Measurements from ENCODE around the gene WNK3. TPM values are rescaled to one million over a fixed set of nuclear protein-coding genes. Genes with fewer than 3 reads are reported as not detected.

The WNK3 gene
- total RNA-seq, 4 donors from 2014 or later, result 0.27 to 1.9 (median 0.64) TPM

DNA sequence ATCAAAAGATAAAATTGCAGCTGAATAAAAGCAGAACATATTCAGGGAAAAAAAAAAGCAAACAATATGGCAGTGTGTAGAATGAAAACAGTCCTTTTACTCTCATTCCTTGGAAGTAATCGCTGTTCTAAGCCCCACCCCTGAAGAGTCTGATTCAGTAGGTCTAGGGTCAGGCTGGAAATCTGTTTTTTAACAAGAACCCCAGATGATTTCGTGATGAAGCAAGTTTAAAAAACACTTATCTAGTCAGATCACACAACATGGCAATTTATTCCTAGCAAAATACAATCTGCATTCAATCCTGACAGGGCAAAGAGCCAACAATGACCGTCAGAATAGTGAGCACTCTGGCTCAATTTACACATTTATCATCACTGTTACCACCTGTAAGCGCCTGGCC is 190.9 kb downstream of the WNK3 start:
- H3K36me3 ChIP-seq, result no peaks in the 10 kb centered on the region
- no peak overlapping the region for H3K27ac ChIP-seq
- H3K9me3 ChIP-seq, result no peaks in the 10 kb centered on the region
- TF ChIP-seq POLR2A (IDR thresholded peaks at IDR 0.05) (no peak), POLR2AphosphoS5 (IDR thresholded peaks at IDR 0.05) (no peak), EP300 (IDR thresholded peaks at IDR 0.05; ENCODE audit: low read depth) (no peak)
- TF ChIP-seq, protein P1, sequence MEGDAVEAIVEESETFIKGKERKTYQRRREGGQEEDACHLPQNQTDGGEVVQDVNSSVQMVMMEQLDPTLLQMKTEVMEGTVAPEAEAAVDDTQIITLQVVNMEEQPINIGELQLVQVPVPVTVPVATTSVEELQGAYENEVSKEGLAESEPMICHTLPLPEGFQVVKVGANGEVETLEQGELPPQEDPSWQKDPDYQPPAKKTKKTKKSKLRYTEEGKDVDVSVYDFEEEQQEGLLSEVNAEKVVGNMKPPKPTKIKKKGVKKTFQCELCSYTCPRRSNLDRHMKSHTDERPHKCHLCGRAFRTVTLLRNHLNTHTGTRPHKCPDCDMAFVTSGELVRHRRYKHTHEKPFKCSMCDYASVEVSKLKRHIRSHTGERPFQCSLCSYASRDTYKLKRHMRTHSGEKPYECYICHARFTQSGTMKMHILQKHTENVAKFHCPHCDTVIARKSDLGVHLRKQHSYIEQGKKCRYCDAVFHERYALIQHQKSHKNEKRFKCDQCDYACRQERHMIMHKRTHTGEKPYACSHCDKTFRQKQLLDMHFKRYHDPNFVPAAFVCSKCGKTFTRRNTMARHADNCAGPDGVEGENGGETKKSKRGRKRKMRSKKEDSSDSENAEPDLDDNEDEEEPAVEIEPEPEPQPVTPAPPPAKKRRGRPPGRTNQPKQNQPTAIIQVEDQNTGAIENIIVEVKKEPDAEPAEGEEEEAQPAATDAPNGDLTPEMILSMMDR (IDR thresholded peaks at IDR 0.05), result no peak
- in situ Hi-C loops (cut with MboI; ENCODE audit: low pct_ligation_motif_present in 1 of 4, low pct_unique_long_range_greater_than_20kb in 1 of 4, low sequenced_read_pairs in 3 of 4) (loop anchor here in 1 of 4 donors (25.0 kb wide), 1 partner anchor 105 kb away; no protein-coding TSS in a partner anchor), intact Hi-C loops (cut with DNase I; ENCODE audit: low total_unique reads) (no loop called here)
- no peak for DNase-seq
- no peaks in the 10 kb centered on the region for H3K4me1 ChIP-seq
- H3K4me3 ChIP-seq, result no peak overlapping the region
- 35 to 79% methylated on average over 2 to 4 of the region's 4 CpGs for WGBS, 2 donors (ENCODE audit: low coverage in 1 of 2)
- H3K27me3 ChIP-seq, result no peaks in the 10 kb centered on the region

DNA sequence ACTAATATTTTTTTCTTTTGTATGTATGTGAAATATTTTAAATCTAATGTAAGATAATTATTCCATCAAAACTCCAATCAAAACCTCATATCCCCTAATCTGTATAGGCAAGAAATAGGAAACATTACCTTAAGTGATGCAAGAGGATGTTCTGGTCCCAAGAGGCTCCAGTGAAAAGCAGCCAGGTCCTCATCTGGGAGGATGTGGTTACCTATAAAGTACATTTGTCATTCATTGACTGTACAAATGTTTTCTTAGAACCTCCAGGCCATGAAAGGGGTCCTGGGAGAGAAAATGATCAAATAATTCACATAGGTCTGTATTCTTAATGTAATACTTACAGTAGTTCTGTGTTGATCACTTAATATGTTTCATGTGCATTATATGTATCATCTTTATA is 200.3 kb downstream of the WNK3 start:
- Histone ChIP-seq H3K36me3 (no peaks in the 10 kb centered on the region), H3K27me3 (no peaks in the 10 kb centered on the region), H3K9me3 (no peaks in the 10 kb centered on the region), H3K27ac (no peak overlapping the region), H3K4me1 (no peaks in the 10 kb centered on the region), H3K4me3 (no peak overlapping the region)
- DNase-seq, result no peak
- in situ Hi-C loops (cut with MboI; ENCODE audit: low pct_ligation_motif_present in 1 of 4, low pct_unique_long_range_greater_than_20kb in 1 of 4, low sequenced_read_pairs in 3 of 4) (loop anchor here in 1 of 4 donors (25.0 kb wide), 1 partner anchor 95 kb away; no protein-coding TSS in a partner anchor), intact Hi-C loops (cut with DNase I; ENCODE audit: low total_unique reads) (no loop called here)
- TF ChIP-seq, protein P1 (IDR thresholded peaks at IDR 0.05), result no peak
- TF ChIP-seq POLR2AphosphoS5 (IDR thresholded peaks at IDR 0.05) (no peak), EP300 (IDR thresholded peaks at IDR 0.05; ENCODE audit: low read depth) (no peak), POLR2A (IDR thresholded peaks at IDR 0.05) (no peak)

Small RNA genes lying within 50 kb of the gene (small RNA-seq; reads per million reads assigned to genes)
- gene AL589872.1, result 0 reads per million in 4 donors
- 0 reads per million in 4 donors for gene RNU6-434P

Other genes starting within 250 kb of the WNK3 start
- gene FAM120C, start 174.8 kb downstream of the WNK3 start, total RNA-seq, result 1 to 10 TPM; 3.0 to 5.7 (median 3.3) TPM
- gene TSR2, start 82.4 kb upstream of the WNK3 start, total RNA-seq, result 10 to 100 TPM in 3 of 4 donors, 1 to 10 TPM in 1; 7.6 to 18.1 (median 17.9) TPM
- 1 to 10 TPM; 1.1 to 3.0 (median 2.5) TPM for gene FGD1, start 138.2 kb upstream of the WNK3 start, total RNA-seq
- gene GNL3L, start 172.2 kb upstream of the WNK3 start, total RNA-seq, result 10 to 100 TPM; 29.5 to 36.6 (median 31.7) TPM